Natural killer cell treated with Interleukin-12 subunit alpha and Interleukin-12 subunit beta and Interleukin-15 and Interleukin-18, amount 100 ng/mL, for 72 hours (primary cell): ENCODE measurements around the gene CERS4. TPM values are rescaled to one million over a fixed set of nuclear protein-coding genes. Genes with fewer than 3 reads are reported as not detected.

ENCODE experiments used
- ATAC-seq, 2 donors: fragments of 150-1000 bp; cut with Tn5 transposase in 1 of 2; sonication (Bioruptor Pico), chemical (Tn5 transposase) in 1 of 2; 2 replicates each; pipeline ENCODE4 v1.10.0; 2021
- DNase-seq: peaks from one replicate; pipeline ENCODE4 v3.0.0; 2022; ENCODE audit warnings: low spot score
- H3K27ac Mint-ChIP-seq, 2 donors: 1 replicate in 1 of 2; 2 replicates in 1 of 2; pipeline ENCODE4 v1.8.0; 2022; ENCODE audit warnings: mixed read lengths in 2 of 2, mild to moderate bottlenecking in 1 of 2, moderate library complexity in 1 of 2
- H3K27me3 Mint-ChIP-seq, 2 donors: 1 replicate in 1 of 2; 2 replicates in 1 of 2; pipeline ENCODE4 v1.8.0; 2022; ENCODE audit warnings: mixed read lengths in 2 of 2
- H3K36me3 Mint-ChIP-seq: one replicate; pipeline ENCODE4 v1.8.0; 2022; ENCODE audit warnings: mixed read lengths
- H3K4me1 Mint-ChIP-seq, 2 donors: 1 replicate in 1 of 2; 2 replicates in 1 of 2; pipeline ENCODE4 v1.8.0; 2022; ENCODE audit warnings: low read depth in 2 of 2, mixed read lengths in 2 of 2, mild to moderate bottlenecking in 1 of 2
- H3K4me3 Mint-ChIP-seq: one replicate; pipeline ENCODE4 v1.8.0; 2022; ENCODE audit warnings: mixed read lengths
- H3K9me3 Mint-ChIP-seq: 2 replicates; pipeline ENCODE4 v1.8.0; 2022; ENCODE audit warnings: mixed read lengths
- total RNA-seq, 2 donors: library from RNA; stranded (reverse); gene quantifications; one replicate each; pipeline ENCODE4 v1.2.3, GENCODE V29; 2022

CERS4 gene, protein sequence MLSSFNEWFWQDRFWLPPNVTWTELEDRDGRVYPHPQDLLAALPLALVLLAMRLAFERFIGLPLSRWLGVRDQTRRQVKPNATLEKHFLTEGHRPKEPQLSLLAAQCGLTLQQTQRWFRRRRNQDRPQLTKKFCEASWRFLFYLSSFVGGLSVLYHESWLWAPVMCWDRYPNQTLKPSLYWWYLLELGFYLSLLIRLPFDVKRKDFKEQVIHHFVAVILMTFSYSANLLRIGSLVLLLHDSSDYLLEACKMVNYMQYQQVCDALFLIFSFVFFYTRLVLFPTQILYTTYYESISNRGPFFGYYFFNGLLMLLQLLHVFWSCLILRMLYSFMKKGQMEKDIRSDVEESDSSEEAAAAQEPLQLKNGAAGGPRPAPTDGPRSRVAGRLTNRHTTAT
- 10 to 100 TPM; 36.8 to 55.8 TPM for total RNA-seq

DNA sequence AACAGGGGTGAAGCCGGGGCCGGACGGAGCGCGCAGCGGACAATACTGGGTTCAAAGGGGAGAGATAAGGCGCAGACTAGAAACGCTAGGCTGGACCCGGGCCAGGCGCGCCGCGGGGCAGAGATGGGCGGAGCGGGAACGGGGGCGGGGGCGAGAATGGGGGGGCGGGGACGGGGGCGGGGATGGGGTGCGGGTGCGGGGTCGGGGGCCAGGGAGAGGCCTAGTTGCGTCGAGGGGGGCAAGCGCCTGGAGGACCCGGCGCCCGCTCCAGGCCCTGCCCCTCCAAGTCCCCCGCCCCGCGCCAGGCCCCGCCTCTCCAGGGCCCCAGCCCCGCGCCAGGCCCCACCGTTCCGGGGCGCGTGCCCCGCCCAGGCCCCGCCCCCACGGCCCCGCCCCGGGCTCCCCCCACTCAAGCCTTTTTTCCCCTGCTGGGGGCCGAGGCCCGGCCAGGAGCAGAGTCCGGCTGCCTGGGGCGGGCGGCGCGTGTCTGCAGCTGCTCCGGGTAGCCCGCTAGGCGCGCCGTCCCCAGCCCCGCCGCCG, at the start of gene CERS4:
Gene CERS4, plus strand, starts transcription at position 449 of the 540 bp plus-strand sequence. CDS start 41,707 bp downstream, outside the sequence.
- DNase-seq (peak; percentile 90), ATAC-seq (peak; percentile 92 to 93)
- Mint-ChIP-seq H3K36me3 (no peaks in the 10 kb centered on the region), H3K4me1 (peaks cover 24 to 30% of the 10 kb centered on the region in 2 donors), H3K4me3 (peak within 1 kb of the TSS; percentile 100), H3K27ac (peak within 1 kb of the TSS; percentile 99), H3K27me3 (no peaks in the 10 kb centered on the region), H3K9me3 (no peaks in the 10 kb centered on the region)

DNA sequence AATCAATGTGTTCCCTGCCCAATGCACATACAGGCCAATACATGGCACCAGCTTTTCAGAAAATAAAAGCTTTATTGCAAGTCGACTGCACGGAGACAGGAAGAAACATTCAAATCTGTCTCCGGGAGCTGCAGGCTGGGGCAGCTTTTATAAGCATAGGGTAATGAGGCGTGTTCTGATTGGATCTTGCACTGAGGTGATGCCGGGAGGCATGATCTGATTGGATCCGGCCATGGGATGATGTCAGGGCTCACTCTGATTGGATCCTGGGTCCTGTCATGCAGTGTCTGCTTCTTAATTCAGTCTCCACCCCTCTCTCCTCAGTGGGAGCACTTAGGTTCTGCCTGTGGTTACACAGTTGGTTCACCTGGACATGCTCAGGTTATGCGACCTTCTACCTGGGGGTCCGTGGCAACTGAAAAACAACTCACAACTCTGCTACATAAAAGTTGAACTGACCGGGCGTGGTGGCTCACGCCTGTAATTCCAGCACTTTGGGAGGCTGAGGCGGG, 48.0 kb upstream of the CERS4 start:
- Mint-ChIP-seq H3K4me3 (peak overlapping the region; percentile 12), H3K27ac (peak overlapping the region in 1 of 2 donors; percentile 71), H3K9me3 (no peaks in the 10 kb centered on the region), H3K4me1 (peaks cover 0 to 10% of the 10 kb centered on the region in 2 donors), H3K27me3 (peaks cover 0 to 6% of the 10 kb centered on the region in 2 donors), H3K36me3 (no peaks in the 10 kb centered on the region)
- DNase-seq (no peak), ATAC-seq (peak; percentile 83)

GRCh38 chr19:8163759-8164158, 45.4 kb upstream of the CERS4 start:
- H3K27me3 Mint-ChIP-seq, result no peaks in the 10 kb centered on the region
- H3K4me3 Mint-ChIP-seq, result no peak overlapping the region
- no peak for ATAC-seq
- no peak for DNase-seq
- H3K4me1 Mint-ChIP-seq, result peaks cover 0 to 4% of the 10 kb centered on the region in 2 donors
- H3K9me3 Mint-ChIP-seq, result no peaks in the 10 kb centered on the region
- H3K27ac Mint-ChIP-seq, result peak overlapping the region in 1 of 2 donors; percentile 36
- no peaks in the 10 kb centered on the region for H3K36me3 Mint-ChIP-seq

DNA sequence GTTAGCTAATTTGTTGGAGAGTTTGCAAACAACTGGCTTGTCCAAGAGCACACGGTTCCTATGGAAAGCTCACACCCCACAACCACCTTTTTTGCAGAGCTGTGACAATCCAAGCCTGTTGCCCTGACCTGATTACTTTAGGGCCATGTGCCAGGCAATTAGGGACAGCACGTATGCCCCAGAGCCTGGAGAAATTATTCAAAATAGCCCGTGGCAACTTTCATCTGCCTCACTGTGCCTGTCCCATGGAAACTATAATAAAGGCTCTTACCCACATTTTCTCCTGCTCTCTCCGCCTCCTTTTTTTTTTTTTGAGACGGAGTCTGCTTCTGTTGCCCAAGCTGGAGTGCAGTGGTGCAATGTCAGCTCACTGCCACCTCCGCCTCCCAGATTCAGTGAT, 41.2 kb upstream of the CERS4 start:
- H3K4me3 Mint-ChIP-seq, result no peak overlapping the region
- ATAC-seq (no peak), DNase-seq (no peak)
- no peaks in the 10 kb centered on the region for H3K36me3 Mint-ChIP-seq
- no peaks in the 10 kb centered on the region for H3K27me3 Mint-ChIP-seq
- H3K9me3 Mint-ChIP-seq, result no peaks in the 10 kb centered on the region
- no peaks in the 10 kb centered on the region for H3K4me1 Mint-ChIP-seq
- no peak overlapping the region for H3K27ac Mint-ChIP-seq

DNA sequence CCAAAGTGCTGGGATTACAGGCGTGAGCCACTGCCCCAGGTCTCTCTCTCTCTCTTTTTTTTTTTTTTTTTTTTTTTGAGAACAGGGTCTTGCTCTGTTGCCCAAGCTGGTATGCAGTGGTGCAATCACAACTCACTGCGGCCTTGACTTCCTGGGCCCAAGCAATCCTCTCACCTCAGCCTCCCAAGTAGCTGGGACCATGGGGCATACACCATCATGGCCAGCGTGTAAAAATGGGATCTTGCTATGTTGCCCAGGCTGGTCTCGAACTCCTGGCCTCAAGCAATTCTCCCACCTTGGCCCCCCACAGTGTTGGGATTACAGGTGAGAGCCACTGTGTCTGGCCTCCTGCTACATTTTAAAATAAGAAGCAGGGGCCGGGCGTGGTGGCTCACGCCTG, 40.6 kb upstream of the CERS4 start:
- Mint-ChIP-seq H3K36me3 (no peaks in the 10 kb centered on the region), H3K9me3 (no peaks in the 10 kb centered on the region), H3K4me3 (no peak overlapping the region), H3K27me3 (no peaks in the 10 kb centered on the region), H3K4me1 (no peaks in the 10 kb centered on the region), H3K27ac (no peak overlapping the region)
- DNase-seq (no peak), ATAC-seq (no peak)

DNA sequence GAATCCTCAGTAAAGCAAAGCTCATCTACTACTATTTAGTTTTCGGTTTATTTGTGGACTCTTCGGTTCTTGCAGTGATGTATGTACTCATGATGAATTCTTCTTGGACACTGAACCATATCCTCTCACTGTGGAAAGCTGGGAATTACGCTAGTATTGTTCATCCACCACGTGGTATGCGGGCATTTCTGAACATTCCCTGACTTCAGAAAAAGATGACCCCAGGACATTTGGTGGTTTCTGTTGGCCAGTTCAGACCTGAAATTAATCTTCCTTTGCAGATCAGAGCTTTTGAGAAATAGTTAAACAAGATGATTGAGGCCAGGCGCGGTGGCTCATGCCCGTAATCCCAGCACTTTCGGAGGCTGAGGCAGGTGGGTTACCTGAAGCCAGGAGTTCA, 34.5 kb upstream of the CERS4 start:
- DNase-seq (no peak), ATAC-seq (no peak)
- H3K4me3 Mint-ChIP-seq, result no peak overlapping the region
- H3K4me1 Mint-ChIP-seq, result peaks cover 0 to 3% of the 10 kb centered on the region in 2 donors
- H3K27ac Mint-ChIP-seq, result no peak overlapping the region
- H3K9me3 Mint-ChIP-seq, result no peaks in the 10 kb centered on the region
- H3K27me3 Mint-ChIP-seq, result no peaks in the 10 kb centered on the region
- H3K36me3 Mint-ChIP-seq, result no peaks in the 10 kb centered on the region

- H3K27ac Mint-ChIP-seq, result no peak overlapping the region
- DNase-seq (no peak), ATAC-seq (no peak)
- H3K27me3 Mint-ChIP-seq, result no peaks in the 10 kb centered on the region
- H3K9me3 Mint-ChIP-seq, result no peaks in the 10 kb centered on the region
- H3K36me3 Mint-ChIP-seq, result no peaks in the 10 kb centered on the region
- H3K4me1 Mint-ChIP-seq, result peaks cover 0 to 7% of the 10 kb centered on the region in 2 donors
- no peak overlapping the region for H3K4me3 Mint-ChIP-seq
Observed at GRCh38 chr19:8180018-8180417, 29.2 kb upstream of the CERS4 start.

GRCh38 chr19:8184274-8184673, 24.9 kb upstream of the CERS4 start:
- Mint-ChIP-seq H3K4me3 (no peak overlapping the region), H3K27me3 (no peaks in the 10 kb centered on the region), H3K9me3 (no peaks in the 10 kb centered on the region), H3K36me3 (no peaks in the 10 kb centered on the region), H3K4me1 (peaks cover 8 to 11% of the 10 kb centered on the region in 2 donors), H3K27ac (no peak overlapping the region)
- no peak for DNase-seq
- no peak for ATAC-seq

DNA sequence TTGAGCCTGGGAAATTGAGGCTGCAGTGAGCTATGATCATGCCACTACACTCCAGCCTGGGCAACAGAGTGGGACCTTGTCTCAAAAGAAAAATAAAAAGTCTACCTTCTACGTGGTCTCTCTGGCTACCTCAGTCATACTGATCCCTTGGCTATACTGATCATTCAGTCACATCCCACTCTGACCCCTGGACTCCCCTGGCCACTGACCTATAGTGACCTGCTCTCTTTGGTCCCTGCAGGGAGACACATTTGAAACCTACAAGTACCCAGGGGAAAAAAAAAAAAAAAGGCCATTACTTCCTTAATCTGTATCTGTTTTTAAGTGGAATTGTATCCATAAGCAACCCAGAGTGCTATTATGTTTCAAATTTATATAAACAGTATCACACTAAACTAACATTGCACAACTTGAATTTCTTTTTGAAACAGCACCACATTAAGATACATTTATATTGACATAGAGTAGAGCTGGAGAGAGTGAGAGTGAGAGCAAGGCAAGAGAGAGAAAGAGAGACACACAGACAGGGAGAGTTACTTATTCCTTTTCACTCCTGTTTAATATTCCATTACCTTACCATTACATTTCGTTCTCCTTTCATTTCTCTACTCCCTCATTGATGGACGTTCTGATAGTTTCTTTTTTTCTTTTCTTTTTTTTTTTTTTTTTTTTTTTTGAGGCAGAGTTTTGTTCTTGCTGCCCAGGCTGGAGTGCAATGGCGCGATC, 23.7 kb upstream of the CERS4 start:
- ATAC-seq, result no peak
- Mint-ChIP-seq H3K36me3 (no peaks in the 10 kb centered on the region), H3K27me3 (no peaks in the 10 kb centered on the region), H3K27ac (peak overlapping the region in 1 of 2 donors; percentile 68), H3K4me1 (peaks cover 8 to 11% of the 10 kb centered on the region in 2 donors), H3K4me3 (no peak overlapping the region), H3K9me3 (no peaks in the 10 kb centered on the region)
- no peak for DNase-seq

- H3K27ac Mint-ChIP-seq, result peak overlapping the region; percentile 95 to 98
- H3K27me3 Mint-ChIP-seq, result no peaks in the 10 kb centered on the region
- peaks cover 47 to 53% of the 10 kb centered on the region in 2 donors for H3K4me1 Mint-ChIP-seq
Observed at GRCh38 chr19:8192221-8192820, 16.8 kb upstream of the CERS4 start.

GRCh38 chr19:8194528-8195267, 14.5 kb upstream of the CERS4 start:
- Mint-ChIP-seq H3K4me3 (peak overlapping the region; percentile 86), H3K9me3 (peaks cover 2% of the 10 kb centered on the region), H3K27me3 (no peaks in the 10 kb centered on the region), H3K36me3 (no peaks in the 10 kb centered on the region), H3K4me1 (peaks cover 47 to 50% of the 10 kb centered on the region in 2 donors), H3K27ac (peak overlapping the region; percentile 95 to 98)
- ATAC-seq, result peak; percentile 76 to 85
- DNase-seq, result peak; percentile 72

More at GRCh38 chr19:8192221-8192820, 16.8 kb upstream of the CERS4 start:
- peak overlapping the region; percentile 77 for H3K4me3 Mint-ChIP-seq
- no peak for DNase-seq
- no peak for ATAC-seq
- H3K9me3 Mint-ChIP-seq, result peaks cover 2% of the 10 kb centered on the region
- H3K36me3 Mint-ChIP-seq, result no peaks in the 10 kb centered on the region

DNA sequence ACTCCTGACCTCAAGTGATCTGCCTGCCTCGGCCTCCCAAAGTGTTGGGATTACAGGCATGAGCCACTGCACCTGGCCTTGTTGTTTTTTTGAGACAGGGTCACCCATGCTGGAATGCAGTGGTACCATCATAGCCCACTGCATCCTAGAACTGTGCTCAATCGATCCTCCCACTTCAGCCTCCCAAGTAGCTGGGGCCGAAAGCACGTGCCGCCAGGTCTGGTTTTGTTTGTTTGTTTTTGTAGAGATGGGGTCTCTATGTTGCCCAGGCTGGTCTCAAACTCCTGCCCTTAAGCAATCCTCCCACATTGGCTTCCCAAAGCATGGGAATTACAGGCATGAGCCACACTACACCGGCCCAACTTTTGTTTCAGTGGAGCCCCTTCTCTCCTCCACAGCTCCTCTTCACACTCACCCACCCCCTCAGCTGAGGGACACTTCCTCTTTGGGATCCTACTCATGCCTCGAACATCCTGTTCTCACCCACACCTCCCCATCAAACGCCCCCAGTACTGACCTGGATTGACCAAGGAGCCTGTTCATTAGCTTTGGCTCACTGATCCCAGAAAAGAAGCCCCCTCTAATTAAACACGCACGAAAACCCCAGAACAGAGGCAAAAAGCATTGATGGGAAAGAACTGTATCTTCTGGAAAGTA, 12.8 kb upstream of the CERS4 start:
- peak overlapping the region; percentile 71 for H3K4me3 Mint-ChIP-seq
- no peaks in the 10 kb centered on the region for H3K36me3 Mint-ChIP-seq
- H3K4me1 Mint-ChIP-seq, result peaks cover 44 to 50% of the 10 kb centered on the region in 2 donors
- H3K27me3 Mint-ChIP-seq, result no peaks in the 10 kb centered on the region
- ATAC-seq, result no peak
- no peak for DNase-seq
- peak overlapping the region; percentile 95 to 98 for H3K27ac Mint-ChIP-seq
- peaks cover 2% of the 10 kb centered on the region for H3K9me3 Mint-ChIP-seq
